Erythroblast (primary cell): Measurements from ENCODE around the gene PXT1.

Source experiments
- DNase-seq, 2 experiments: peaks; one replicate each; lab custom pipeline; 2025; lab: John Stamatoyannopoulos, UW
- GATA1 ChIP-seq: IDR thresholded peaks from 2 replicates; pipeline ENCODE4 v1.6.1; 2011; ENCODE audit warnings: low read depth, mild to moderate bottlenecking, control low read depth, low read length, moderate library complexity
- POLR2A ChIP-seq: IDR thresholded peaks from 2 replicates; pipeline ENCODE4 v1.6.1; 2011; ENCODE audit warnings: mild to moderate bottlenecking, low read length

Gene PXT1

DNA sequence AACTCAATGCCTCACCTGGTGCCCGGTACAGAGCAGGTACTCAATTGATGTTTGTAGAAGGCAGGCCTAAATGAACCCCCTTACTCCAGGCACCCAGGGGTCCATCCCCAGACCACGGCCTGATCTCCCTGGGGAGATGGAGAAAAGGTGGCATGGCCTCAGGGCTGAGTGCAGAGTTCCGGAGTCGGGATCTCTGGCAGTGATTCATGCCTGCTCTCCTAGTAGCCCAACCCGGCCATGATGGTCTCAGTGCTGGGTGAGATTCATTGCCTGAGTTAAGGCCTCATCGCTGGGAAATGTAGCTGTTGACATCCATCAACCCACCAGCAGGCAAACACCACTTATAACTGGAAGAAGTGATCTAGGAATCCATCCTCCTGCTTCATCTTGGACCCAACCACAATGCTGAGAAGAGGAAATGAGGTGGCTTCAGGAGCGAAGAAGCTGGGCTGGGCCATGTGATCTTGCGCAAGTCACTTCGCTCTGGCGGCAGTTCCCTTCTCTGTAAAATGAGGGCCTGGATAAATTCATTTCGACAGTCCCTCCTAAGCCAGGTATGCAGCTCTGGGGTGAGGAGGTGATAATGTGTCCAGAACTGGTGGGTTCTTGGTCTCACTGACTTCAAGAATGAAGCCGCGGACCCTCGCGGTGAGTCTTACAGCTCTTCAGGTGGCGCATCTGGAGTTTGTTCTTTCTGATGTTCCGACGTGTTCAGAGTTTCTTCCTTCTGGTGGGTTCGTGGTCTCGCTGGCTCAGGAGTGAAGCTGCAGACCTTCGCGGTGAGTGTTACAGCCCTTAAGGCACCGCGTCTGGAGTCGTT, 79.9 kb downstream of the PXT1 start:
- no peak for DNase-seq
- no peak for TF ChIP-seq POLR2A
- TF ChIP-seq GATA1 = no peak

DNA sequence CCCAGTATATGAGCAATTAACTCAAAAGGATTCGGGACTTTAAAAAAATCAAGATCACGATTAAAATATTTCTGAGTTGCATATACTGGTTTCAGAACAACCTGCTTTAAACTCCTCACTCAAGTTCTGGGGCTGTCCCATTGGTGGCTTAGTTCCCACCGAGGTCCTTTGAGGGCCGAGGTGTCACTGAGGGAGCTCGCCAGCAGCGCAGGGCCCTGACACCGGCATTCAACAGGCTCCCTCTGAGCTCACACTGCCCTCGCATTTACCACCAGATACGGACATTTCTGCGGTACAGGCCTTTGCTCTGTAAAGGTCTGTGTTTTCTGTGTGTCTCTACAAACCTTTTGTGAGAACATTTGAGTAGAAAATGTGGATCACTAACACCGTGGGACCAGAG, 81.6 kb downstream of the PXT1 start:
- DNase-seq = no peak
- TF ChIP-seq GATA1 = no peak
- no peak for TF ChIP-seq POLR2A

DNA sequence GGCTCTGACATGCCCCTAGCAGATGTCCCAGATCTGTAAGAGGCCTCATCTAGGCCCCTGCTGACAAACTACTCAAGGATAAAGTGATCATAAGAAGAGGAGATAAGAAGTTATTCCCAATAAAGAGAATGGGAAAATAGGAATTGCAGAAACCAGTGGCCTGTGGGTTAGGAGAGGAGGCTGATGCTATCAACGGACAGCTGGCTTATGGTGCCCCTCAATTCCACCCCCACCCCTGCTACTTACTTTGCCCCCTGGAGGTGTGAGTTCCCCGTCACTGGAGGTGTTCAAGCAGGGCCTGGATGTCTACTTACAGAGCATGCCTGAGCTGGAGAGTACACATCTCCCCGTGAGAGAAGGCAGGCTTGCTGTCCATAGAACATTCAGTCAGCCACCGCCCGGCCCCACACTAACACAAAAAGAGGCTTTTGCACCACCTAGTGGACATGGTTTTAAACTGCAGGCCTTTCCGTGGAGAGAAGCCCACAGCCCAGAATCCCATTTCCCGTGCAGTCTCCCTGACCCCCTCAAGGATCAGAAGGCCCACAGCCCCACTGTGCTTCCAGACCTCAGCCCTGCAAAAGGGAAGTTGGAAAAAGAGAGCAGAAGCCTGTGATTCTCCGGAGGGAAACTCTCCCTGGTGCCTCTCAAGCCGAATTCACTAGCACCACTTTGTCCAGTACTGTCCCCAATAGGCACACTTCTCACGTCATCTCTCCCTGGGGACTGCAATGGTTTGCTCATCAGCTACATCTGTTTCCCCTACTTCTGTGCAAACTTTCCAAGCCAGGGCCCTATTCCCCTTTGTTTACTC, 82.2 kb downstream of the PXT1 start:
- DNase-seq = peak; percentile 81 to 89
- TF ChIP-seq POLR2A = no peak
- no peak for TF ChIP-seq GATA1

- TF ChIP-seq GATA1 (no peak), POLR2A (no peak)
- peak; percentile 21 to 26 for DNase-seq
Observed at GRCh38 chr6:36358226-36358915, 84.3 kb downstream of the PXT1 start.

GRCh38 chr6:36357872-36358225, 84.8 kb downstream of the PXT1 start:
- TF ChIP-seq POLR2A (no peak), GATA1 (no peak)
- peak; percentile 54 to 63 for DNase-seq

GRCh38 chr6:36355819-36356218, 86.8 kb downstream of the PXT1 start:
- TF ChIP-seq GATA1 (no peak), POLR2A (no peak)
- DNase-seq = no peak

GRCh38 chr6:36353411-36353915, 89.2 kb downstream of the PXT1 start:
- TF ChIP-seq POLR2A (no peak), GATA1 (no peak)
- peak in 1 of 2 experiments; percentile 25 for DNase-seq

- TF ChIP-seq GATA1 (no peak), POLR2A (no peak)
- DNase-seq = no peak
Observed at GRCh38 chr6:36352477-36353157, 90.0 kb downstream of the PXT1 start.

GRCh38 chr6:36350681-36351571, 91.7 kb downstream of the PXT1 start:
- DNase-seq = peak; percentile 75 to 90
- peak; percentile 25 for TF ChIP-seq GATA1
- TF ChIP-seq POLR2A = peak; percentile 39

- TF ChIP-seq GATA1 (no peak), POLR2A (no peak)
- DNase-seq = peak in 1 of 2 experiments; percentile 46
Observed at GRCh38 chr6:36350082-36350481, 92.6 kb downstream of the PXT1 start.

DNA sequence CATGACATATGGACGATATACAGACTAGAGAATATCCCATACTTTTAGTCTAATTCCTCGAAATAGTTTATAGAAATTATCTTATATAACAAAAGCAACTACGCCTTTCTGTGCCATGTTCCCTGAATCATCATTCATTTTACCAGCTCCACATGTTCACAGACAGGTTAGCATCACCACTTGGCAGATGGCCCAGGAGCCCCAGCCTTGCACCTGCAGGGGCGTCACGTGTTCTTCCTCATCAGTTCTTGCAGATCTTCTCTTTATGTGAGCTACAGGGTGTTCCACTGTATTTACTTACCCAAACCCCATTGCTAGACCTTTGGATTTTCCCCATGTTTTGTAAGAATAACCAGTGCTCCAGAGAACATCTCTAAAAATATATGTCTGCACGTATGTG, 93.4 kb downstream of the PXT1 start:
- TF ChIP-seq GATA1 (no peak), POLR2A (no peak)
- DNase-seq = peak; percentile 59 to 64

GRCh38 chr6:36347621-36348020, 95.0 kb downstream of the PXT1 start:
- DNase-seq = peak; percentile 91 to 97
- TF ChIP-seq POLR2A (peak; percentile 65), GATA1 (no peak)

GRCh38 chr6:36346486-36347273, 96.0 kb downstream of the PXT1 start:
- TF ChIP-seq POLR2A = no peak
- no peak for TF ChIP-seq GATA1
- no peak for DNase-seq
